ENCODE data around the gene CEMIP.

CEMIP gene

GRCh38 chr15:80747317-80748053 is 31.7 kb upstream of the CEMIP start:
- TF ChIP-seq CTCF (IDR thresholded peaks at IDR 0.05; ENCODE audit: low read depth, low read length, missing control alignments) = no peak
- no peak overlapping the region for H3K4me3 ChIP-seq (replicated peaks; ENCODE audit: low read depth, low read length)

GRCh38 chr15:80749589-80749988 is 29.6 kb upstream of the CEMIP start:
- H3K4me3 ChIP-seq (replicated peaks; ENCODE audit: low read depth, low read length) = no peak overlapping the region
- no peak for DNase-seq (ENCODE audit: extremely low read depth, low read depth)
- TF ChIP-seq CTCF (IDR thresholded peaks at IDR 0.05; ENCODE audit: low read depth, low read length, missing control alignments) = no peak

More at GRCh38 chr15:80747317-80748053, 31.7 kb upstream of the CEMIP start:
- no peak for DNase-seq (ENCODE audit: extremely low read depth, low read depth)

GRCh38 chr15:80750575-80750974 is 28.6 kb upstream of the CEMIP start:
- no peak for TF ChIP-seq CTCF (IDR thresholded peaks at IDR 0.05; ENCODE audit: low read depth, low read length, missing control alignments)
- no peak overlapping the region for H3K4me3 ChIP-seq (replicated peaks; ENCODE audit: low read depth, low read length)
- DNase-seq (ENCODE audit: extremely low read depth, low read depth) = no peak

- no peak for DNase-seq (ENCODE audit: extremely low read depth, low read depth)
- TF ChIP-seq CTCF (IDR thresholded peaks at IDR 0.05; ENCODE audit: low read depth, low read length, missing control alignments) = no peak
- no peak overlapping the region for H3K4me3 ChIP-seq (replicated peaks; ENCODE audit: low read depth, low read length)
Observed at GRCh38 chr15:80752204-80752603, 27.0 kb upstream of the CEMIP start.

GRCh38 chr15:80753161-80753560 is 26.0 kb upstream of the CEMIP start:
- no peak for DNase-seq (ENCODE audit: extremely low read depth, low read depth)
- H3K4me3 ChIP-seq (replicated peaks; ENCODE audit: low read depth, low read length) = no peak overlapping the region
- TF ChIP-seq CTCF (IDR thresholded peaks at IDR 0.05; ENCODE audit: low read depth, low read length, missing control alignments) = no peak

- H3K4me3 ChIP-seq (replicated peaks; ENCODE audit: low read depth, low read length) = no peak overlapping the region
- TF ChIP-seq CTCF (IDR thresholded peaks at IDR 0.05; ENCODE audit: low read depth, low read length, missing control alignments) = no peak
- no peak for DNase-seq (ENCODE audit: extremely low read depth, low read depth)
Observed at GRCh38 chr15:80754014-80754413, 25.2 kb upstream of the CEMIP start.

GRCh38 chr15:80755885-80756284 is 23.3 kb upstream of the CEMIP start:
- TF ChIP-seq CTCF (IDR thresholded peaks at IDR 0.05; ENCODE audit: low read depth, low read length, missing control alignments) = no peak
- DNase-seq (ENCODE audit: extremely low read depth, low read depth) = no peak
- H3K4me3 ChIP-seq (replicated peaks; ENCODE audit: low read depth, low read length) = no peak overlapping the region
